H1 (cell line): Measurements from ENCODE around the gene FOSB. TPM values are rescaled to one million over a fixed set of nuclear protein-coding genes. Genes with fewer than 3 reads are reported as not detected.
A peak's percentile ranks its signal among the peaks of the same experiment; 100 is the strongest.

Experiments
- BACH1 ChIP-seq: IDR thresholded peaks from 2 replicates; pipeline ENCODE4 v1.6.1; 2012; ENCODE audit warnings: low read length, improper control_type of control experiment
- CHD2 ChIP-seq: IDR thresholded peaks from 2 replicates; pipeline ENCODE4 v1.6.1; 2012; ENCODE audit warnings: low read length, improper control_type of control experiment
- FOSL1 ChIP-seq: IDR thresholded peaks from 2 replicates; pipeline ENCODE4 v1.6.1; 2011; ENCODE audit warnings: mild to moderate bottlenecking, low read depth, low read length, moderate library complexity; ENCODE audit not compliant: insufficient read depth
- MAX ChIP-seq: IDR thresholded peaks from 2 replicates; pipeline ENCODE4 v1.6.1; 2012; ENCODE audit warnings: inconsistent platforms
- SIN3A ChIP-seq, 2 experiments: IDR thresholded peaks in 1 of 2; conservative IDR thresholded peaks in 1 of 2; 2 replicates each; pipeline ENCODE4 v1.6.1; 2011 to 2012; ENCODE audit warnings: low read length in 2 of 2, improper control_type of control experiment in 1 of 2, low read depth in 1 of 2, mild to moderate bottlenecking in 1 of 2
- polyA plus RNA-seq, 7 experiments: library from polyadenylated mRNA; depleted of rRNA in 3 of 7; stranded (reverse) in 5 of 7; unstranded in 2 of 7; fragments of >200 nt in 5 of 7; fragments of 200-250 nt in 2 of 7; gene quantifications; 1 replicate in 5 of 7; 2 replicates in 1 of 7; 4 replicates in 1 of 7; pipeline versions ENCODE4 v1.2.1 to v1.2.3, GENCODE V29; 2011 to 2013; ENCODE audit warnings: missing spikeins in 2 of 7, mixed read lengths in 2 of 7
- total RNA-seq: library from RNA; stranded (reverse); fragmentation: NEBNext Ultra II Directional; extraction: Animal tissue kit (Norgen Biotek cat#: 25700); gene quantifications from 2 replicates; pipeline ENCODE4 v1.2.1, GENCODE V29; 2021

FOSB gene
- total and polyA plus RNA-seq, 2 of the 8 experiments (the other 6 are each of a cell fraction or from before 2014, with no cell fraction given): 0.44 to 2.7 TPM

- TF ChIP-seq MAX (peak; percentile 97), SIN3A (conservative IDR thresholded peaks at IDR 0.05 in 1 of 2, IDR thresholded peaks at IDR 0.05 in 1 of 2; ENCODE audit: low read depth in 1 of 2, low read length in 2 of 2) (peak; percentile 71 to 79; a peak in 1 of 4 replicates), FOSL1 (no peak), BACH1 (no peak), CHD2 (no peak)
Observed at GRCh38 chr19:45506989-45507871, 39.4 kb downstream of the FOSB start, which contains the start of gene VASP (continued).
